Erythroblast (primary cell): Measurements from ENCODE around the gene YIPF5.

ENCODE experiments used
- GATA1 ChIP-seq: IDR thresholded peaks from 2 replicates; pipeline ENCODE4 v1.6.1; 2011; ENCODE audit warnings: low read depth, mild to moderate bottlenecking, control low read depth, low read length, moderate library complexity
- POLR2A ChIP-seq: IDR thresholded peaks from 2 replicates; pipeline ENCODE4 v1.6.1; 2011; ENCODE audit warnings: mild to moderate bottlenecking, low read length

GRCh38 chr5:144126707-144127106, 43.8 kb downstream of the YIPF5 start:
- no peak for TF ChIP-seq POLR2A
- no peak for TF ChIP-seq GATA1
